DOHH2 (cell line): ENCODE results near the gene PHB1.
"Not testable (repeated sequence)": the region's sequence is repeated elsewhere in the genome, so short reads cannot be mapped to it uniquely, and the experiment has no call there.

Experiments
- EZH2phosphoT487 ChIP-seq: fragments of 200-600 bp; sonication (generic); IDR thresholded peaks from 2 replicates; pipeline ENCODE4 v1.6.1; 2017; ENCODE audit warnings: borderline replicate concordance, mild to moderate bottlenecking, antibody characterized with exemption, low read length, moderate library complexity, mixed read lengths
- TF ChIP-seq, protein P1 (sequence below): fragments of 200-600 bp; sonication (generic); IDR thresholded peaks from one replicate; pipeline ENCODE4 v1.5.1; 2014; ENCODE audit warnings: antibody characterized with exemption, mild to moderate bottlenecking, low read depth, low read length; ENCODE audit not compliant: poor library complexity, severe bottlenecking

DNA sequence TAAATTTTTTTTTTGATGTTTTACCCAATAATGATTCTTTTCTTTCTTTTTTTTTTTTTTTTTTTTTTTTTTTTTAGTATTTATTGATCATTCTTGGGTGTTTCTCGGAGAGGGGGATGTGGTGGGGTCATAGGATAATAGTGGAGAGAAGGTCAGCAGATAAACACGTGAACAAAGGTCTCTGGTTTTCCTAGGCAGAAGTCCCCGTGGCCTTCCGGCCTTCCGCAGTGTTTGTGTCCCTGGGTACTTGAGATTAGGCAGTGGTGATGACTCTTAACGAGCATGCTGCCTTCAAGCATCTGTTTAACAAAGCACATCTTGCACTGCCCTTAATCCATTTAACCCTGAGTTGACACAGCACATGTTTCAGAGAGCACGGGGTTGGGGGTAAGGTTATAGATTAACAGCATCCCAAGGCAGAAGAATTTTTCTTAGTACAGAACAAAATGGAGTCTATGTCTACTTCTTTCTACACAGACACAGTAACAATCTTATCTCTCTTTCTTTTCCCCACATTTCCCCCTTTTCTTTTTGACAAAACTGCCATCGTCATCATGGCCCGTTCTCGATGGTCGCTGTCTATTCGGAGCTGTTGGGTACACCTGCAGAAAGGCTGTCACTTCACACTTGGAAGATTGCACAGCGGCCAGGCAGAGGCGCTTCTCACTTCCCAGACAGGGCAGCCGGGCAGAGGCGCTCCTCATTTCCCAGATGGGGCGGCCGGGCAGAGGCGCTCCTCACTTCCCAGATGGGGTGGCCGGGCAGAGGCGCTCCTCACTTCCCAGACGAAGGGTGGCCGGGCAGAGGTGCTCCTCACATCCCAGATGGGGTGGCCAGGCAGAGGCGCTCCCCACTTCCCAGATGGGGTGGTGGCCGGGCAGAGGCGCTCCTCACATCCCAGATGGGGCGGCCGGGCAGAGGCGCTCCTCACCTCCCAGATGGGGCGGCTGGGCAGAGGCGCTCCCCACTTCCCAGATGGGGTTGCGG is 4.4 kb upstream of the PHB1 start:
- TF ChIP-seq, protein P1, sequence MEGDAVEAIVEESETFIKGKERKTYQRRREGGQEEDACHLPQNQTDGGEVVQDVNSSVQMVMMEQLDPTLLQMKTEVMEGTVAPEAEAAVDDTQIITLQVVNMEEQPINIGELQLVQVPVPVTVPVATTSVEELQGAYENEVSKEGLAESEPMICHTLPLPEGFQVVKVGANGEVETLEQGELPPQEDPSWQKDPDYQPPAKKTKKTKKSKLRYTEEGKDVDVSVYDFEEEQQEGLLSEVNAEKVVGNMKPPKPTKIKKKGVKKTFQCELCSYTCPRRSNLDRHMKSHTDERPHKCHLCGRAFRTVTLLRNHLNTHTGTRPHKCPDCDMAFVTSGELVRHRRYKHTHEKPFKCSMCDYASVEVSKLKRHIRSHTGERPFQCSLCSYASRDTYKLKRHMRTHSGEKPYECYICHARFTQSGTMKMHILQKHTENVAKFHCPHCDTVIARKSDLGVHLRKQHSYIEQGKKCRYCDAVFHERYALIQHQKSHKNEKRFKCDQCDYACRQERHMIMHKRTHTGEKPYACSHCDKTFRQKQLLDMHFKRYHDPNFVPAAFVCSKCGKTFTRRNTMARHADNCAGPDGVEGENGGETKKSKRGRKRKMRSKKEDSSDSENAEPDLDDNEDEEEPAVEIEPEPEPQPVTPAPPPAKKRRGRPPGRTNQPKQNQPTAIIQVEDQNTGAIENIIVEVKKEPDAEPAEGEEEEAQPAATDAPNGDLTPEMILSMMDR: not testable (repeated sequence)
- TF ChIP-seq EZH2phosphoT487: not testable (repeated sequence)
